Measurements from ENCODE around the gene PIP4K2B.

PIP4K2B gene

GRCh38 chr17:38746004-38746848, 53.1 kb downstream of the PIP4K2B start:
- no peak for DNase-seq (ENCODE audit: low spot score)

GRCh38 chr17:38745545-38745944, 53.8 kb downstream of the PIP4K2B start:
- no peak for DNase-seq (ENCODE audit: low spot score)

- no peak for DNase-seq (ENCODE audit: low spot score)
These were observed 55.7 kb downstream of the PIP4K2B start for GRCh38 chr17:38743556-38744171.

- peak; percentile 88 for DNase-seq (ENCODE audit: low spot score)
These were observed 56.7 kb downstream of the PIP4K2B start for GRCh38 chr17:38742411-38743308.

- DNase-seq (ENCODE audit: low spot score), result no peak
These were observed 57.4 kb downstream of the PIP4K2B start for GRCh38 chr17:38741921-38742410.

- no peak for DNase-seq (ENCODE audit: low spot score)
These were observed 57.9 kb downstream of the PIP4K2B start for GRCh38 chr17:38741461-38741860.

- DNase-seq (ENCODE audit: low spot score), result no peak
These were observed 58.5 kb downstream of the PIP4K2B start for GRCh38 chr17:38740806-38741205.

GRCh38 chr17:38740044-38740443, 59.3 kb downstream of the PIP4K2B start:
- no peak for DNase-seq (ENCODE audit: low spot score)

- no peak for DNase-seq (ENCODE audit: low spot score)
These were observed 60.1 kb downstream of the PIP4K2B start for GRCh38 chr17:38739305-38739704.

- no peak for DNase-seq (ENCODE audit: low spot score)
These were observed 60.7 kb downstream of the PIP4K2B start for GRCh38 chr17:38738686-38739085.

- DNase-seq (ENCODE audit: low spot score), result peak; percentile 55
These were observed 61.2 kb downstream of the PIP4K2B start for GRCh38 chr17:38738007-38738662.

GRCh38 chr17:38735161-38735997, 64.0 kb downstream of the PIP4K2B start:
- DNase-seq (ENCODE audit: low spot score), result no peak

- DNase-seq (ENCODE audit: low spot score), result no peak
These were observed 65.1 kb downstream of the PIP4K2B start for GRCh38 chr17:38733982-38734973.

- no peak for DNase-seq (ENCODE audit: low spot score)
These were observed 65.9 kb downstream of the PIP4K2B start for GRCh38 chr17:38733282-38733981.

GRCh38 chr17:38732376-38733281, 66.7 kb downstream of the PIP4K2B start:
- no peak for DNase-seq (ENCODE audit: low spot score)

GRCh38 chr17:38731526-38732294, 67.6 kb downstream of the PIP4K2B start:
- no peak for DNase-seq (ENCODE audit: low spot score)

Data from left forelimb (tissue), 1 donor.